GM19397 (cell line): ENCODE results near the gene CUL9.
A peak's percentile ranks its signal among the peaks of the same experiment; 100 is the strongest.
"Not testable (repeated sequence)": the region's sequence is repeated elsewhere in the genome, so short reads cannot be mapped to it uniquely, and the experiment has no call there.

Experiments
- ATAC-seq: cut with Tn5 transposase; IDR thresholded peaks from one replicate; pipeline ENCODE4 v1.9.1; 2021; ENCODE audit warnings: mild to moderate bottlenecking, moderate library complexity; ENCODE audit not compliant: unreplicated experiment

CUL9 gene

DNA sequence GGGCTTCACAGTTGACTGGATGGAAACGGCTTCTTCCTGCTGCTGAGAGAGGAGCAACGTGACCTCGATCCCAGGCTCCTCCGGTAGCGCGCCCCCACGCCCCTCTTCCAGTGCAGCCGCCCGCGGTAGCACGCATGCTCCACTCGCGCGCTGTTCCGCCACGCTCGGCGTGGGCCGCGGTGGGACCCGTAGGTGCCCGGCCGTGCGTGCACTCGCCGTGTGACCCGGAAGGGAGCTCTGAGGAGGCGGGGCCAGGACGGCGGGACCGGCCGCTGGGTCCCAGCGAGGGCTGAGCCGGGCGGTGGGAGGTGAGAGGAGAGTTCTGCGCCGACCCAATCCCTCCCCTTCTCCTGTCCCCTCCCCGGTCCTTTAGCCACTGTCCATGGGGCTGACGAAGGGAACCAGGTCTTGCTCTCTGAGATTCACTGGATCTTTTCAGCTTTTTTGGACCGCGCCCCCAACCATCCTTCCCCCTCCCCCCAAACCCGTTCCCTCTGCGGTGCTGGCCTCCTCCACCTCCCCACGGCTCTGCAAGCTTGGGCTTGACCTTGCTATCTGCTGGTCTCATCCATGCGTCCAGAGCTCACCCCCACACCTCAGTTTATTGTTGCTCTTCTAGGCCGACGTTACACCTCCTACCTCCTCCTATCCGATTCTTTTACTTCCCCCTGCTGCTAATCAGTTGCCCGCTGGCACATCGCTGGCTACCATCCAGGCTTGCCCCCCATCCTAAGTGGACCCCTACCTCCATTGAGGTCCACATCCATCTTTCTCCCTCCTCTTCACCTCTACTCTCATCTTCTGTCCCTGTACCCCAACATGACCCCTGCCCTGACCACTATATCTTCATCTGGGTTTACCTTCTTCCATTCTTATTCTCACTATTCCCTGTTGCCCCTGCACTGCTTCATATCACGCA, at the start of gene CUL9:
CUL9 (plus strand) TSS at position 255 of the 919 bp plus-strand sequence. CDS start 2,115 bp downstream, outside the sequence.
- ATAC-seq = peak; percentile 95

DNA sequence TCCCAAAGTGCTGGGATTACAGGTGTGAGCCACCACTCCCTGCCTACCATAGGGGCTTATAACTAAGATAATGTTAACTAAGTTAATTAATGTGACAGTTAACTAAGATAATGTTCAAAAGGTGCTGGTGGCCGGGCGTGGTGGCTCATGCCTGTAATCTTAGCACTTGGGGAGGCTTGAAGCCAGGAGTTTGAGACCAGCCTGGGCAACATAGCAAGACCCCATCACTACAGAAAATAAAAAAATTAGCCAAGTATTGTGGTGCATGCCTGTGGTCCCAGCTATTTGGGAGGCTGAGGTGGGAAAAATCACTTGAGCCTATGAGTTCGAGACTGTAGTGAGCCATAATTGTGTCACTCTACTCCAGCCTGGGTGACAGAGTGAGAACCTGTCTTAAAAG, 43.7 kb upstream of the CUL9 start:
- ATAC-seq = no peak

DNA sequence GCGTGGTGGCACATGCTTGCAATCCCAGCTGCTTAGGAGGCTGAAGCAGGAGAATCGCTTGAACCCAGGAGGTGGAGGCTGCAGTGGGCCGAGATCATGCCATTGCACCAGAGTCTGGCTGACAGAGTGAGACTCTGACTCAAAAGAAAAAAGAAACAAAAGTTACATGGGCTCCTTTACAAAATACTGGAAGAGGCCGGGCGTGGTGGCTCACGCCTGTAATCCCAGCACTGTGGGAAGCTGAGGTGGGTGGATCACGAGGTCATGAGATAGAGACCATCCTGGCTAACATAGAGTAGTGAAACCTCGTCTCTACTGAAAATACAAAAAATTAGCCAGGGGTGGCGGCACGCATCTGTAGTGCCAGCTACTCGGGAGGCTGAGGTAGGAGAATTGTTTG, 42.0 kb upstream of the CUL9 start:
- ATAC-seq = not testable (repeated sequence)

GRCh38 chr6:43141644-43142043, 40.4 kb upstream of the CUL9 start:
- no peak for ATAC-seq

- ATAC-seq = no peak
Observed at GRCh38 chr6:43142101-43142500, 39.9 kb upstream of the CUL9 start.

DNA sequence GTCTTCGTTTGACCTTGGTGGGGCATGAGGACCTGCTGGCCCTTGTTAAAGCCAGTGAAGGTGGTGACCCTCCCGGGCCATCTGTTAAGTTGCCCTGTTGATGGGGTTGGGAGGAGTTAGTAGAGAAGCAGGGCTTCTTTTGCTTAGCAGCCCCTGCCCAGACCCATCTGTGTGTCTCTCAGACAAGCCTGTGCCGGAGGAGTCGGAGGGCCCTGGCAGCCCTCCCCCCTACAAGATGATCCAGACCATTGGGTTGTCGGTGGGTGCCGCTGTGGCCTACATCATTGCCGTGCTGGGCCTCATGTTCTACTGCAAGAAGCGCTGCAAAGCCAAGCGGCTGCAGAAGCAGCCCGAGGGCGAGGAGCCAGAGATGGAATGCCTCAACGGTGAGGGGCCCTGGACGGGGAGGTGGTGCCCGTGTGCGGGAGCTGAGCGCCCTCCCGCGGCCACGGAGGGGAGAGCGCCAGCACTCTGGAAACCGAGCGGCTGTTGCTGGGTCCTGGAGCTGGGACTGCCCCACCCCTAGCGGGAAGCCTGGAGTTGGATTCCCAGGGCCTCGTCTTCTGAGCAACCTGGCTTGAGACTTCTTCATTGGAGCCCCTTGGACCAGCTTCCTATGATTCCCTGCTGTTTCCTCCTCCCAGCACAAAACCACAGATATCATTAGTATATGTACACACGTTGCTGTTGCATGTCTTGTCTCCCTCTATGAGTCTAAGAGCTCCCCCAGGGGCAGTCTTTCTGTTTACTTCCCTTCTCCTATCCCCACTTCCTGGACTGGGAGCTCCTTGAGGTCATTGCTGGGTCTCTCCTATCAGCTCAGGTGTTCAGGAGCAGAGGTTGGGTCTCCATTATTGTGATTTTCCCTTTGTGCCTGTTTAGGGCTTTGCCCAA, 38.5 kb upstream of the CUL9 start:
- peak; percentile 69 for ATAC-seq

- no peak for ATAC-seq
Observed at GRCh38 chr6:43144879-43145278, 37.1 kb upstream of the CUL9 start.

DNA sequence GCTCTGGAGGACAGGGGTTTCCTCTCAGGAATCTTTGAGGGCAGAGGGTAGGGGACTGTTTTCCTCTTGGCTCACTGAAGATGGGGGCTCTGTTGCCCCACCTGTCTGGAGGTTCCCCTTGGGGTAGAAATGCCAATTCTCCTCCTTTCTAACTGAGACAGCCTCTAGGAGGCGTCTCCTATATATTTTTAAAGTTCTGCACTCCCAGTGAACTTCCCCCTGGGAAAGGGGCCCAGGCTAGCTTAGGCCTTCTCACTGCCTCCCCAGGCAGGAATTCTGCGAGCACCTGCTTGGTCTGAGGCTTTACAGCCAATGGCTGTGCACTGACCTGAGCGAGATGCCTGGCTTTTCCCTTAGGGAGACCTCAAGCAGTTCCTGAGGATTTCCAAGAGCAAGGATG, 35.7 kb upstream of the CUL9 start:
- ATAC-seq = no peak

- ATAC-seq = no peak
Observed at GRCh38 chr6:43146709-43147688, 35.0 kb upstream of the CUL9 start.

DNA sequence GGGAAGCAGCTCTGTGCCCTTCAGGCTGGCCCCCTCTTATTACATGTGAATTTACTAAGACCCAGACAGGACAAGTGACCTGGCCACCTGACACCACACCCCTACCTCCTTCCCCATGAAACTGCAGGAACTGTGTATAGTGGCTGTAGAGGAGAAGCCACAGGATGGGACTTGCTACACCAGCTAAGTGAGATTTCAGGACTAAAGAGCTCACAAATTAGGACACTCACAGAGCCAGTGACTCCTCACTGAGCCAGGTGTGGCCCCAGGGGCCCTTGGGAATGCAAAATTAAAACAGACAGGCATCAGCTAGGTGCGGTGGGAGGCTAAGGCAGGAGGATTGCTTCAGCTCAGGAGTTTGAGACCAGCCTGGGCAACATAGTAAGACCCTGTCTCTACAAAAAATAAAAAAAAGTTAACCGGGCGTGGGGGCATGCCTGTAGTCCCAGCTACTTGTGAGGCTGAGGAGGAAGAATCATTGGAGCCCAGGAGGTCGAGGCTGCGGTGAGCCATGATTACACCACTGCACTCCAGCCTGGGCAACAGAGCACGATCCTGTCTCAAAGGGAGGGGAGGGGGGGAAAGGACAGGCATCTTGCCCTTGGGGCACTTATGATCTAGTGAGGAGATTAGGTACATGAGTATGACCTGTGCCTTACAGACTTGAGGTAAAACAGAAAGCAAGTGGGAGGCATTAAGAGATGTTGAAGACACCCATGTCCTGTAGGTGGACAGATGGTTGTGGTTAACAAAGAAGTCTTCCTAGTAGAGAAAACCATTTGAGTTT, 34.1 kb upstream of the CUL9 start:
- no peak for ATAC-seq

GRCh38 chr6:43149265-43149664, 32.7 kb upstream of the CUL9 start:
- ATAC-seq = no peak

GRCh38 chr6:43150051-43150751, 31.8 kb upstream of the CUL9 start:
- ATAC-seq = no peak

GRCh38 chr6:43159599-43159998, 22.4 kb upstream of the CUL9 start:
- ATAC-seq = no peak

GRCh38 chr6:43163899-43164298, 18.1 kb upstream of the CUL9 start:
- no peak for ATAC-seq

- no peak for ATAC-seq
Observed at GRCh38 chr6:43170417-43170930, 11.5 kb upstream of the CUL9 start.

- peak; percentile 62 for ATAC-seq
Observed at GRCh38 chr6:43170931-43171706, 10.9 kb upstream of the CUL9 start, which contains the start of gene SRF. SRF (plus strand) TSS chr6:43171269; CDS start chr6:43171657, 388 bp downstream.

- ATAC-seq = peak; percentile 2
Observed at GRCh38 chr6:43171707-43172103, 10.3 kb upstream of the CUL9 start.
